Left renal pelvis (tissue), 4 donors: ENCODE measurements around the gene MINDY4. TPM values are rescaled to one million over a fixed set of nuclear protein-coding genes. Genes with fewer than 3 reads are reported as not detected.

Experiments
- DNase-seq, 4 donors: peaks; one replicate each; pipeline ENCODE4 v3.0.0-alpha.2; 2013; ENCODE audit warnings: low read depth in 4 of 4, low spot score in 3 of 4
- polyA plus RNA-seq, 4 donors: library from polyadenylated mRNA; unstranded; fragments of 120-200 nt; gene quantifications; one replicate each; pipeline ENCODE4 v1.2.1, GENCODE V29; 2013; ENCODE audit not compliant: insufficient read length in 4 of 4

MINDY4 gene
- polyA plus RNA-seq, 4 donors = 10.2 to 13.4 (median 10.6) TPM

DNA sequence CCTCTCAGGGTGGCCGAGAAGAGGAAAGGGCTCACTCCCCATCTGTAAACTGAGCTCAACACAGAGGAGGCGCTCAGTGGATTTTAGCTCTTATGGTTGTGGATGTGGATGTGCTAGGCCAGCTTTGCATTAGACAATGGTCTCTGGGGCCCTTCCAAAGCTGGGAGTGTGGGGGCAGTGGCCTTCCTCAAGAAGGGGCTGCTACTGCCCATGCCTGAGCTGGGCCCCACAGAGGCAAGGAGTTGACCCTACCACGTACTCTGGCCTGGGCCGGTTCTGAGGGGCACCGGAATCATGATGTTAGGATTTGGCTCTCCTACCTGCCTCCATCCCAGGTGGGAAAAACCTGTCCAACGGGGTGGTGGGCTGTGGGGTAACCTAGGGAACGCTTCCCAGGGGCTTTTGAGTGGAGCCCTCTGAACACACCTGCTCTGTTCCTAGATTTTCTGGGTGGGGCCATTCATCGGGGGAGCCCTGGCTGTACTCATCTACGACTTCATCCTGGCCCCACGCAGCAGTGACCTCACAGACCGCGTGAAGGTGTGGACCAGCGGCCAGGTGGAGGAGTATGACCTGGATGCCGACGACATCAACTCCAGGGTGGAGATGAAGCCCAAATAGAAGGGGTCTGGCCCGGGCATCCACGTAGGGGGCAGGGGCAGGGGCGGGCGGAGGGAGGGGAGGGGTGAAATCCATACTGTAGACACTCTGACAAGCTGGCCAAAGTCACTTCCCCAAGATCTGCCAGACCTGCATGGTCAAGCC is 152.0 kb downstream of the MINDY4 start:
- DNase-seq = no peak

DNA sequence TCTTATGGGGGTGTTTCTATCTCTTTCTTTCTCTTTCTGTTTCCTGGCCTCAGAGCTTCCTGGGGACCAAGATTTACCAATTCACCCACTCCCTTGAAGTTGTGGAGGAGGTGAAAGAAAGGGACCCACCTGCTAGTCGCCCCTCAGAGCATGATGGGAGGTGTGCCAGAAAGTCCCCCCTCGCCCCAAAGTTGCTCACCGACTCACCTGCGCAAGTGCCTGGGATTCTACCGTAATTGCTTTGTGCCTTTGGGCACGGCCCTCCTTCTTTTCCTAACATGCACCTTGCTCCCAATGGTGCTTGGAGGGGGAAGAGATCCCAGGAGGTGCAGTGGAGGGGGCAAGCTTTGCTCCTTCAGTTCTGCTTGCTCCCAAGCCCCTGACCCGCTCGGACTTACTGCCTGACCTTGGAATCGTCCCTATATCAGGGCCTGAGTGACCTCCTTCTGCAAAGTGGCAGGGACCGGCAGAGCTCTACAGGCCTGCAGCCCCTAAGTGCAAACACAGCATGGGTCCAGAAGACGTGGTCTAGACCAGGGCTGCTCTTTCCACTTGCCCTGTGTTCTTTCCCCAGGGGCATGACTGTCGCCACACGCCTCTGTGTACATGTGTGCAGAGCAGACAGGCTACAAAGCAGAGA is 152.7 kb downstream of the MINDY4 start:
- DNase-seq = no peak

DNA sequence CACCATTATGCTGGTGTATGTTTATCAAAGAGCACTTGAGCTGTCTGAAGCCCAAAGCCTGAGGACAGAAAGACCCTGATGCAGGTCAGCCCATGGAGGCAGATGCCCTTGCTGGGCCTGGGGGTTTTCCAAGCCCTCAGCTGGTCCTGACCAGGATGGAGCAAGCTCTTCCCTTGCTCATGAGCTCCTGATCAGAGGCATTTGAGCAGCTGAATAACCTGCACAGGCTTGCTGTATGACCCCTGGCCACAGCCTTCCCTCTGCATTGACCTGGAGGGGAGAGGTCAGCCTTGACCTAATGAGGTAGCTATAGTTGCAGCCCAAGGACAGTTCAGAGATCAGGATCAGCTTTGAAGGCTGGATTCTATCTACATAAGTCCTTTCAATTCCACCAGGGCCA is 153.4 kb downstream of the MINDY4 start:
- no peak for DNase-seq

DNA sequence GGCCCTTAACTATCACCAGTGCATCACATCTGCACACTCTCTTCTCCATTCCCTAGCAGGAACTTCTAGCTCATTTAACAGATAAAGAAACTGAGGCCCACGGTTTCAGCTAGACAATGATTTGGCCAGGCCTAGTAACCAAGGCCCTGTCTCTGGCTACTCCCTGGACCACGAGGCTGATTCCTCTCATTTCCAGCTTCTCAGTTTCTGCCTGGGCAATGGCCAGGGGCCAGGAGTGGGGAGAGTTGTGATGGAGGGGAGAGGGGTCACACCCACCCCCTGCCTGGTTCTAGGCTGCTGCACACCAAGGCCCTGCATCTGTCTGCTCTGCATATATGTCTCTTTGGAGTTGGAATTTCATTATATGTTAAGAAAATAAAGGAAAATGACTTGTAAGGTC is 153.9 kb downstream of the MINDY4 start:
- DNase-seq = no peak

DNA sequence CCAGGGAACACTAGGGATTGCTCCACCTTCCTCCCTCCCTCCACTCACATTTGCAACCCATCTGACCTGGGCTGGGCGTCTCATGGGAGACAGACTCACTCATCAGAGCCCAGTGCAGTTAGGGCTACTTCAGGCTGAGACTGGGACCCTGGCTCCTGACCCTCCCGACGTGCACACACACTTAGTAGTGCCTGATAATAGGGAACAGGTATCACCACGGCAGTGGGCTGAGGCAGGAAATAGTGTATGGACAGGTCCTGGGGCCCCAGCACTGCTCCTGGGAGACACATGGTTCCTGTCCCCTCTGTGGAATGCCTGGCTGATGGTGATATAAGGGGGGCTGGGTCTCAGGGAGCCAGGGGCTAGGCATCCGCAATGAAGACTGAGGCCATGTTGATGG is 154.7 kb downstream of the MINDY4 start:
- DNase-seq = no peak

DNA sequence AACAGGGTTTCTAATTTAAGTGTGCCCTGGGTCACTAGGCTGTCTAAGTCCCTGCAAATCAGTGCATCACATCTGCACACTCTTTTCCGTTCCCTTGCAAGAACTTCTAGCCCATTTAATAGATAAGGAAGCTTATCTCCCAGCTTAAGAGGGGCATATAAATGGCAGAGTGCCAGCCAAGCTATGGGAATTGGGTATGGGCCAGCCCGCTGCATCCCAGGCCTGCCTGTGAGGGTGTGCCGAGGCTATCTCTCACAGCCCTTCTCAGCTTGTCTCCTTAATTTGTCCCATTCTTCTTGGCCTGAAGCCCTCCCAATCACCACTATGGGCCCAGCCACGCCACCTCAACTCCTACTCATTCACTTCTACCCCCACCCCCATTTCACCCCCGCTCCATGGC is 155.1 kb downstream of the MINDY4 start:
- no peak for DNase-seq

DNA sequence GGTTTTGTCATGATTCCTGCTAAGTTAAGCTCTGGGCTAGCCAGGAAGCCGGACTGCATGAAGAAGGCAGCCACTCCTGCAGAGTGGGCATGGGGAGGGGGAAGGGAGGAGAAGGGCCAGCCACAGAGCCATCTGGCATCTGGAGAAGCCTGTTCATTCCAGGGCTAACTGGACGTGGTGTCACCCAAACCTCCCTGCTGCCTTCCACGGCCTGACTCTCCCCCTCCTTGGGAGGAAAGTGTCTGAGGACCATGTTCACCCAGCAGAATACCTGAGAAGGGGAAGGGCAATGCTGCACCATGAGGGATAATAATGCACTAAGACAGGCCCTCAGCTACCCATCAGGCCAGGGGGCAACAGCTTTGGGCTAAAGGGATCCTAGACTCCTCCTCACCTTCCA is 155.8 kb downstream of the MINDY4 start:
- no peak for DNase-seq

DNA sequence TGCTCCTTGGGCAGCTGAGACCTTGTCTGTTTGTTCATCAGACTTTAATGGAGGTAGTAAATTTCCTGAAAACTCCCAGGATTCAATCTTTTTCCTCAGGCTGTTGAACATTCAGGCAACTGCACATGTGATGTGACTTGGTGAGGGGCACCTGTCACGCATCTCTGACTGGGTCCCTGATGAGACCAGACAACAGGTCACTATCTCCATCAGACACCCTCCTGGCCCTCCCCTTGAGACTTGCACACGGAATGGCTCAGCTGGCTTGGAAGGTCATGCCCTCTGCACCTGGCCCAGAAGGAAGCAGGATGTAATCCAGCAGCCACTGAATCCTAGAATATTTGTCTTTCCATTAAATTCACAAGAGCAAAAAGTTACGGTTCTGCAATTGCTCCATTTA is 156.3 kb downstream of the MINDY4 start:
- DNase-seq = no peak

DNA sequence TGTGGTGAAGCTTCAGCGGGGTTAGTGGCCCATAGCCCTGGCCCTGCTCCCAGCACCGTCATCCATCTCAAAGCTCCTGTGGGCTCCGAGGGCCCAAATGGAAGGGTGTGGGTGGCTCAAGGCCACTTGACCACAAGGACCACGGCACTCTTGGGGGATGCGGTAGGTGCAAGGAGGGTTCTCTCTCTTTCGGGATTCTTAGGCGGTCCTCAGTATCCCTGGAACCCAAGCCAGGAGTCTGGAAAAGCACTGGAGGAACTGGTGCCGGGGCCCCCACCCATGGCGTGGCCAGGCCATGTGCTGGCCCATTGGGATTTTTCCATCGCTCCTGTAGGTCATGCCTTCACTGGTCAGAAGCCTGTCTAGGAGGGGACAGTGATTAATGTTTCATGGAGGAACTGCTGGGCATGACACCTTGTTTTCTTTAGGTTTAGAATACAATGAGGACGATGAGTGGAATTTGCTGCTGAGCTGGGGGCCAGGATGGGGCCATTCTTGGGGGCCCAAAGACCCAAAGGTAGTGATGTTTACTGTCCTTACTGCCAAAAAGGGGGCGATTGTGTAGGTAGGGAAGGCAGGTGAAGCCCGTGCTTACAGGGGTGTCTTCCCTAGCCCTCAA is 157.1 kb downstream of the MINDY4 start:
- DNase-seq = no peak

DNA sequence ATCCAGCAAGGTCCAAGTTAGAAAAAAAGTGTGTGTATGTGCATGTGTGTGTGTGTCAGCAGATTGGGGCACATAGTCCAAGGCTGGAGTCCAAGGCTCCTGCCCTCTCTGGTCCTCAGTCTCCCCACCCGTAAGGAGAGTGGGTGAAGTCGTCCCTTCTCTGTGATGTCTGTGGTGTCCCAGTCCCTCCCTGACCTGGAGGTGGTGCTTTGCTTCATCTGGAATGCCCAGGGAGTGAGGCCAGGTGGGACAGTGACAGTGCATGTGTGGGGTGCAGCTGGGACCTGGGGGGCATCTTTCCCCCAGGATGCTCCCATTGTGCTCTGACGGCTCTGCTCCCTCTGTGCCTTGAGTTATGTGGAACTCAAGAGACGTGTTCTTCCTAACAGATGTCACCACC is 158.5 kb downstream of the MINDY4 start:
- DNase-seq = no peak

DNA sequence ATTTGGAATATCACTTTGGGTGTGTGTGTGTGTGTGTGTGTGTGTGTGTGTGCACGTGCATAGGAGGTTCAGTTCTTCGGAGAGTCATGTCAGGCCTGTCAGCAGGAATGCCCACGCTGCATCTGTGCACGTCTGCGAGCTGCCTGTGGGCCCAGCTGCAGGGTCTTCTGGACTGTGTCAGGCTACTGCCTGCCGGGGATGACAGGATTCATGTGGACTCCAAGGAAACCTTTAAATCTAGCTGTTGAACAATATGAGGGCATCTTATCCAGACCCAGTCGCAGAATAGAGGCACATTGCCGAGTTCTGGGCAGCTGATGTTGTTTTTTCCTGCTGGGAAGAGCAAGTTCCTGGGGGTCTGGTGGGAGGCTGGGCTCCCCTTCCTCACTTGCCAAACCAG is 159.4 kb downstream of the MINDY4 start:
- no peak for DNase-seq

DNA sequence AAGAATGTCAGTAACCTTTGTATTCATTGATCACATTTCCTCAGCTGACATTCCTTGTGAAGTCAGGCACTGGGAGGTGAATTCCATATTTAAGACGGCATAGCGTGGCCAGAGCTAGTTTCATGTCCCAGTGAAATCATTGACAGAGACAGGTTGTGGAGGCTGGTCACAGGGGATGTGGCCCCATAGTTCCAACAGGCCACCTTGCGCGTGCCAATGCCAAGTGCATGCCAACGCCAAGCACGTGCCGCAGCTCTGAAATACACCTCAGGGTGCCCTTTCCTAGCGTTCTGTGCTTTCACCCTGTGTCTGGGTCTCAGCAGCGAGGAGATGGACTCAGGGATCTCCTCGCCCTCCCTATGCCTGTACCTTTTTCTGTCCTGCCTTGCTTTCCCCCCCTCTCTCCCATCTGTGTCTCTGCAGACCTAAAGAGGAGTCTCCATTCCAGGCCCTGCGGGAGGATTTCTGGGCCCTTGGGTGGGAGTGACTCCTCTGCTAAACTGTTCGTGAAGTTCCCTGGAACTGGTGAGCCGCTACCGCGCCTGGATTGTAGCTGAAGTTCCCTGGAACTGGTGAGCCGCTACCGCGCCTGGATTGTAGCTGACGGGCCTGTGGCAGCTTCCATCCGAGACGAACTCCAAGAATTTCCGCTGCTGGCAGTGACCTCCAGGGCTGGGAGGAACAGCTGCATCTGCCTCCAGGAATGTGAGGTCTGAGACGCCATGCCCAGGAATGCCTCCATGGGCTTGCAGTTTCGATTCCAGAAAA is 160.1 kb downstream of the MINDY4 start:
- no peak for DNase-seq

DNA sequence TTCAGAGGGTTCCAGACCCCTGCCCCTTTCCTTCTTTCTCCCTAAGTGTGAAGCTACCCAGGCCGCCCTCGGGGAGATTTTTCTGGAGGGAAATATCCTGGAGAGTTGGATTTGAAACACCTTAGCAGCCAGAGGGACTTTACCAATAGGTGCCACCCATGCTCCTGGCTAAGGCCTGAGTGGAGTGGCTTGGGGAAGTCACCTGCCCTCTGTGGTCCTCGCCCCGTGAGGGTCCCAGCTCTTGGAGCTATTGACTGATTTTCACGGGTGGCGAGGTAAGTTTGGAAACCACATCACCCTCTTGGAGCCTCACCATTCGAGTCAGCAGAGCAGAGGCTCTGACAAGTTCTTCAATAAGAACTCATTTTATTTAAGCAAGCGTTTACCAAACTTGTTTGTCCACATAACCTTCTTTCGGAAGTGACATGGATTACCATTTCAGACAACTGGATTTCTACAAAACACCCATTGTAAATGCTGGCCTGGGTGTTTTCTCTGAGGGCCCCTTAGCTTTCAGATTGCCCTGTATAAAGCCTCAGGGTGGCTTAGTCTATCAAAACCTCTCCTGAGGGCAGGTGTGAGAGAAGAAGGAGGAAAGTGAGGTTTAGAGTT is 160.8 kb downstream of the MINDY4 start:
- DNase-seq = no peak

DNA sequence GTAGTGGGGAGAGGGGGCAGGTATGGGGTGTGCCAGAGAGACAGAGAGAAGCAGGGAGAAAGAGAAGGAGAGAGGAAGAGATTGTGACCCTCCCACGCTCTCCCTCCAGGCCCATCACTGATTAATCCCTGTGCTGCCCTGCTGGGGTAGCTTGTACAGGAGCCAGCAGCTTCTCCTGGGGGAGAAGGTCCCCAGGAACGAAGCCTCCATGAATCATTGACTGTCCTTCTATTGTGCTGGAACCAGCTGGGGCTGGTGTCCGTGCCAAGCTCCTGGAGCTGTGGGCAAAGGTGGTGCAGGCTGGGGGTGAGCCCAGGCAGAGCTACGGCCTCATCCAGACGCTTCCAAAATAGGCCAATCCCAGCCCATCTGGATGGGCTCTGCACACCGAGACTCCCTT is 161.3 kb downstream of the MINDY4 start:
- no peak for DNase-seq

DNA sequence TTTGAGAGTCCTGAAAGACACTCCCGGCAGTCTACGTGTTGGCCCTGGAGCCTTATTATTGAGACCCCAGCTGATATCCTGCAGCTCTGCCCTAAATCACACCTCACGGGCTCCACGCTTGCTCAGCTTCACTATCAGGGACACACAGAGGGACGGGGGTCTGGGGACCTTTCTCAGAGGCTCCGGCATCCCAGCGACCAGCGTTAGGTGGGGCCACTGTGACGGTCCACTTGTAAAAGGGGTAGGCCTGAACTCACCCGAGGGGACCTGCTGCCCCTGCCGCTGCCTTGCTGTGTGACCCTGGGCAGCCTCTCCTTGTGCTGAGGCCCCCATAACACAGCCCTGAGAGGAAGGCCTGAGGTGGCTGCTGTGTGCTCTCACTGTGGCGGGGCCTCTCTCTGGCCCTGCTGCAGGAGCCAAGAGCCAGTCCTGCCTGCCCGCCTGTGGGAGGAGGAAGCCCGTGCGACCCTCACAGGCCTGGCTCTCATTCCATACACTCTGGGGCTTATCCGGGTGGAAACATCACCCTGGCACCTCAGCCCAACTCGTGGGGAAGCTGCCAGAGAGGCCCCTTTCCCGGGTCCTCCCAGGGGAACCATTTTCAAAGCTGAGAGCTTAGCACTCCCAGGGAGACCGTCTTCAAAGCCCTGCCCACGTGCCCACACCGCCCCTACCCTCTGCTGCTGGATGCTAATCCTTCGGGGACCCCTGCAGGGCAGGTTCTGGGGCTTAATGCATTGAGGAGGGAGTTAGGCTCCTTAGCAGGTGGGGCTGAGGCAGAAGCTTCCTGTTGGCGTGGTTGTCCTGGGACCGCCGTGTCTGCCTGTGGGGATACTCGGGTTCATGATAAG is 162.1 kb downstream of the MINDY4 start:
- no peak for DNase-seq

DNA sequence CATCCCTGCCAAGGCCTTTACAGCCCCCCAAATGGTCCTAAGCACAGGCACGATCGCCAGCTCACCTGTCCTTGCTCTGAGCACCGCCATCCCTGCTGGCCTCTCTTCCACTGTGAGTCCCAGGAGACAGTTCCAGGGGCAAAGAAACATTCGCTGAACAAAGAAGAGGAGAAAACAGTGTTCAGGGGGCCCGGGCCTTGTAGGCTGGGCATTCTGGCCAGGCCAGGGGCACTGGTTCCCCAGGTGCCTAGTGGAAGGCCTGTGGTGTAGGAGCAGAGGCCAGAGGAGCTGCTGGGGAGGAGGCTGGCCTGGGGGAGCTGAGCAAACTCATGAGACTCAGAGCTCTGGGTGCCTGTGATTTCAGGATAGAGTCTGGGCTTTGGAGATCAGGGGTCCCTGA is 163.0 kb downstream of the MINDY4 start:
- no peak for DNase-seq

DNA sequence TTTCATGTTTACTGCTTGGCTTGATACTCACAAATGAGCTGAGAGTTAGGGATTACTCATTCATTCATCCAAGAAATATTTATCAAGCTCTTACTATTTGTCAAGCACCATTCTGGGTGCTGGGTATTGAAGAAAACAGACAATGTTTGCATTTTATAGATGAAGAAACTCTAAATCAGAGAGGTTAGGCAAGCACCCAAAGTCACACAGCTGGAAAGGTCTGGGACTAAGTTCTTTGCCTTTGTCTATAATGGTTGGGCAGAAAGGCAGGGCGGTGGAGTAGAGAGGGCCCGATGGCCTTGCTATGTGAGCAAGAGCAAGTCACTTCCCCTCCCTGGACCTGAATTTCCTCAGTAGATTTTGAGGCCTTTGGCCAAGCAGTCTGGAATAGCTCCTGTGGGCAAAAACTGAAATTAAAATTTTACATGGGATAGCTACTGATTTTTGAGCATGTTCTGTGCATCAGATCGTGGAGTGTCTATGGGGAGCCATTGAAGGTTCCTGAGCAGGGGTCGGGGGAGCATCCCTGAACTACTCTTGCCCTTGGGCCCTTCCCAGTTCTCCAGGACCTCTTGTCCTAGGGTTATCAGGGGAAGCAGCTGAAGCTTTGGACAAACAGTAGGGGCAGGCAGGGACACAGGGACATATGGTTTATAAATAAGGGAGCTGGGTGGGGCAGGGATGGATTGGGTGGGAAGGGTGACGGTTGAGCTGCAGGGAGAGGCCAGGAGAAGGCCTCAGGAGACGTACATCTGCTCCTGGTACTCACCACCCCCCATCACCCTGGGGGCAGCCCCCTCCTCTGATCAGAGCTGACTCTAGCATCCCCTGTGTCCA is 163.7 kb downstream of the MINDY4 start:
- DNase-seq = no peak

DNA sequence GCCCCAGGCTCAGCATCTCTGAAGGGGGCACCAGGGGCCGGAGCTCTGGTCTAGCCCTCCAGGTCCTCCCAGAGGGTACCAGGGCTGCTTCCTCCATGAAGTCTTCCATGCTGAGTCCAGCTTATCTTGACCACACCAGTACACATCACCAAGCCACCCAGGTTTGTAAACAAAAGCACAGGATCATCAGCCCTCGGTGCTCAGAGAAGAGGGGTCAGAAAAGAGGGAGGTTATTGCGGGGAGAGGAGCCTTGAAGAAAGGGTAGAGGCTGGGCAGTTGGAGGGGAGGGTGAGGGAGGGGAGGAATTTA is 164.3 kb downstream of the MINDY4 start:
- DNase-seq = no peak

DNA sequence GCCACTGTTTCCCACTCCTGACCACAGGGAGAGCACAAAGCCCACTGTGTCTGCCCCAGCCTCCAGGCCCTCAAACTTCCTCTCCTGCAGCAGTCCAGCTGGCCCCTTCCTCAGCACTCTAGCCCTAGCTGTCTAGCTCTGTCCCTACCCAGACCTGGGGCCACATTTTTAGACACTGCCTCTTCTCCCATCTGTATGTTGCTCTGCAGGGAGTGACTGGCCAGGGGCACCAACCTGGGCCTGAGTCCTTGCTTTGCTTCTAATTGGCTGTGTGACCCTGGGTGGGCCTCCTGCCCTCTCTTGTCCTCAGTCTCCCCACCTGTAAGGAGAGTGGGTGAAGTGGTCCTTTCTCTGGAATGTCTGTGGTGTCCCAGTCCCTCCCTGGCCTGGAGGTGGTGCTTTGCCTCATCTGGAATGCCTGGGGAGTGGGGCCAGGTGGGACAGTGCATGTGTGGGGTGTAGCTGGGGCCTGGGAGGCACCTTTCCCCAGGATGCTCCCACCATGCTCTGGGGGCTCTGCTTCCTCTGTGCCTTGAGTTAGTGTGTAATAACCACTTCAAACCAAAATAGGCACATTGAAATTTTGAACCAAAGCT is 165.5 kb downstream of the MINDY4 start:
- no peak for DNase-seq
